GM21786 (cell line): ENCODE measurements around the gene FGF12.

Experiments used
- ATAC-seq: cut with Tn5 transposase; IDR thresholded peaks from one replicate; pipeline ENCODE4 v1.9.1; 2021; ENCODE audit not compliant: unreplicated experiment

The FGF12 gene

GRCh38 chr3:192212335-192212734 lies 515.0 kb downstream of the FGF12 start:
- ATAC-seq, result peak; percentile 48

- ATAC-seq, result no peak
These were observed 519.7 kb downstream of the FGF12 start for GRCh38 chr3:192207651-192208050.

- ATAC-seq, result no peak
These were observed 520.1 kb downstream of the FGF12 start for GRCh38 chr3:192207239-192207638.

- no peak for ATAC-seq
These were observed 533.3 kb downstream of the FGF12 start for GRCh38 chr3:192194085-192194484.

- ATAC-seq, result peak; percentile 86
These were observed 539.0 kb downstream of the FGF12 start for GRCh38 chr3:192188218-192188835.

- ATAC-seq, result no peak
These were observed 539.8 kb downstream of the FGF12 start for GRCh38 chr3:192187485-192188051.

GRCh38 chr3:192186498-192186897 lies 540.8 kb downstream of the FGF12 start:
- ATAC-seq, result no peak

GRCh38 chr3:192186045-192186444 lies 541.3 kb downstream of the FGF12 start:
- ATAC-seq, result no peak

GRCh38 chr3:192183109-192183508 lies 544.2 kb downstream of the FGF12 start:
- ATAC-seq, result no peak

- no peak for ATAC-seq
These were observed 546.2 kb downstream of the FGF12 start for GRCh38 chr3:192181151-192181550.

GRCh38 chr3:192177383-192177782 lies 550.0 kb downstream of the FGF12 start:
- no peak for ATAC-seq

GRCh38 chr3:192174283-192174682 lies 553.1 kb downstream of the FGF12 start:
- no peak for ATAC-seq

- no peak for ATAC-seq
These were observed 556.1 kb downstream of the FGF12 start for GRCh38 chr3:192171213-192171612.

GRCh38 chr3:192170659-192171058 lies 556.7 kb downstream of the FGF12 start:
- no peak for ATAC-seq

GRCh38 chr3:192170031-192170430 lies 557.3 kb downstream of the FGF12 start:
- no peak for ATAC-seq

- no peak for ATAC-seq
These were observed 557.9 kb downstream of the FGF12 start for GRCh38 chr3:192169332-192169915.

- ATAC-seq, result no peak
These were observed 559.1 kb downstream of the FGF12 start for GRCh38 chr3:192168202-192168601.

- no peak for ATAC-seq
These were observed 561.8 kb downstream of the FGF12 start for GRCh38 chr3:192165552-192165951.

- no peak for ATAC-seq
These were observed 565.7 kb downstream of the FGF12 start for GRCh38 chr3:192161661-192162060.

- no peak for ATAC-seq
These were observed 571.0 kb downstream of the FGF12 start for GRCh38 chr3:192156382-192156781.

- no peak for ATAC-seq
These were observed 572.1 kb downstream of the FGF12 start for GRCh38 chr3:192155194-192155593.

- ATAC-seq, result no peak
These were observed 594.1 kb downstream of the FGF12 start for GRCh38 chr3:192133271-192133670.
